Neutrophil (primary cell): ENCODE data around the gene GSTM4.

Source experiments
- H3K27ac ChIP-seq: fragments of 200-600 bp; sonication (generic); 2 replicates; pipeline ENCODE4 v1.5.1; 2016; ENCODE audit warnings: mild to moderate bottlenecking, moderate library complexity
- H3K27me3 ChIP-seq: fragments of 200-600 bp; sonication (generic); 2 replicates; pipeline ENCODE4 v1.6.0; 2016; ENCODE audit warnings: mild to moderate bottlenecking
- H3K36me3 ChIP-seq: fragments of 200-600 bp; sonication (generic); 2 replicates; pipeline ENCODE4 v1.5.1; 2017
- H3K4me1 ChIP-seq, 2 experiments: fragments of 200-600 bp in 1 of 2; sonication (generic) in 1 of 2; 1 replicate in 1 of 2; 2 replicates in 1 of 2; pipeline versions ENCODE4 v1.5.1 to v1.6.1; 2013 to 2016; ENCODE audit warnings: low read depth in 1 of 2, low read length in 1 of 2, mild to moderate bottlenecking in 1 of 2, moderate library complexity in 1 of 2; ENCODE audit not compliant: control insufficient read depth in 1 of 2, insufficient read depth in 1 of 2
- H3K4me3 ChIP-seq, 2 experiments: fragments of 200-600 bp in 1 of 2; sonication (generic) in 1 of 2; 1 replicate in 1 of 2; 2 replicates in 1 of 2; pipeline ENCODE4 v1.5.1; 2013 to 2016; ENCODE audit warnings: low read depth in 1 of 2, low read length in 1 of 2, mild to moderate bottlenecking in 1 of 2, moderate library complexity in 1 of 2
- H3K9me3 ChIP-seq: fragments of 200-600 bp; sonication (generic); 2 replicates; pipeline ENCODE4 v1.5.1; 2016
- CTCF ChIP-seq: fragments of 200-600 bp; sonication (generic); IDR thresholded peaks from 2 replicates; pipeline ENCODE4 v1.5.1; 2016; ENCODE audit warnings: antibody characterized with exemption

Gene GSTM4

GRCh38 chr1:109623601-109624161 is 32.2 kb upstream of the GSTM4 start:
- Histone ChIP-seq H3K9me3 (no peaks in the 10 kb centered on the region), H3K4me3 (peak overlapping the region; percentile 92 to 98), H3K27me3 (no peaks in the 10 kb centered on the region), H3K4me1 (peaks cover 47 to 50% of the 10 kb centered on the region in 2 experiments), H3K36me3 (peaks cover 41% of the 10 kb centered on the region), H3K27ac (peak overlapping the region; percentile 97)
- TF ChIP-seq CTCF: no peak

- TF ChIP-seq CTCF: no peak
- Histone ChIP-seq H3K27me3 (no peaks in the 10 kb centered on the region), H3K4me3 (peak overlapping the region; percentile 92 to 98), H3K4me1 (peaks cover 40 to 43% of the 10 kb centered on the region in 2 experiments), H3K9me3 (no peaks in the 10 kb centered on the region), H3K27ac (peak overlapping the region; percentile 97), H3K36me3 (peaks cover 48% of the 10 kb centered on the region)
These were observed 31.5 kb upstream of the GSTM4 start for GRCh38 chr1:109624201-109625010.

- H3K4me1 ChIP-seq: peaks cover 39 to 40% of the 10 kb centered on the region in 2 experiments
- H3K9me3 ChIP-seq: no peaks in the 10 kb centered on the region
- H3K27ac ChIP-seq: peak overlapping the region; percentile 97
These were observed 30.7 kb upstream of the GSTM4 start for GRCh38 chr1:109625176-109625575.

GRCh38 chr1:109625601-109626560 is 30.0 kb upstream of the GSTM4 start:
- peak overlapping the region; percentile 19 for H3K27ac ChIP-seq
- H3K9me3 ChIP-seq: no peaks in the 10 kb centered on the region
- no peak for TF ChIP-seq CTCF
- peaks cover 63% of the 10 kb centered on the region for H3K36me3 ChIP-seq
- peaks cover 36 to 39% of the 10 kb centered on the region in 2 experiments for H3K4me1 ChIP-seq
- no peak overlapping the region for H3K4me3 ChIP-seq
- no peaks in the 10 kb centered on the region for H3K27me3 ChIP-seq

More at GRCh38 chr1:109625176-109625575, 30.7 kb upstream of the GSTM4 start:
- H3K36me3 ChIP-seq: peaks cover 56% of the 10 kb centered on the region
- TF ChIP-seq CTCF: no peak
- no peaks in the 10 kb centered on the region for H3K27me3 ChIP-seq
- H3K4me3 ChIP-seq: no peak overlapping the region

GRCh38 chr1:109626682-109627408 is 29.1 kb upstream of the GSTM4 start:
- no peak for TF ChIP-seq CTCF
- H3K36me3 ChIP-seq: peaks cover 73% of the 10 kb centered on the region
- no peaks in the 10 kb centered on the region for H3K27me3 ChIP-seq

More at GRCh38 chr1:109626682-109627408, 29.1 kb upstream of the GSTM4 start:
- Histone ChIP-seq H3K27ac (peak overlapping the region; percentile 12), H3K4me1 (peaks cover 30 to 33% of the 10 kb centered on the region in 2 experiments), H3K4me3 (no peak overlapping the region), H3K9me3 (no peaks in the 10 kb centered on the region)
